K562 (cell line): Measurements from ENCODE around the gene ITGAL. TPM values are rescaled to one million over a fixed set of nuclear protein-coding genes. Genes with fewer than 3 reads are reported as not detected.

Experiments
- ARHGAP35 ChIP-seq: fragments of 450-650 bp; IDR thresholded peaks from 2 replicates; pipeline ENCODE4 v1.6.1; 2018; ENCODE audit not compliant: partially characterized antibody
- ARID3B ChIP-seq: fragments of 250-450 bp; sonication (Bioruptor Pico); IDR thresholded peaks from 2 replicates; pipeline ENCODE4 v1.4.0; 2020; ENCODE audit warnings: borderline replicate concordance
- CAMTA2 ChIP-seq: fragments of 250-450 bp; sonication (Bioruptor Pico); conservative IDR thresholded peaks from 2 replicates; pipeline ENCODE4 v1.5.1; 2022
- CBX2 ChIP-seq: fragments of 200-600 bp; sonication (generic); IDR thresholded peaks from one replicate; pipeline ENCODE4 v1.6.1; 2012; ENCODE audit warnings: mild to moderate bottlenecking, low read length, inconsistent platforms; ENCODE audit not compliant: insufficient read depth, poor library complexity, severe bottlenecking
- CREB1 ChIP-seq, 2 experiments: sonication (generic) in 1 of 2; formaldehyde crosslinking in 1 of 2; IDR thresholded peaks; 2 replicates each; pipeline versions ENCODE4 v1.6.1 to v1.8.0; 2012 to 2022; ENCODE audit warnings: inconsistent platforms in 1 of 2, mild to moderate bottlenecking in 1 of 2, missing genetic modification reagents in 1 of 2, moderate library complexity in 1 of 2
- CSDE1 ChIP-seq, 2 experiments: fragments of 450-650 bp; IDR thresholded peaks; 2 replicates each; pipeline ENCODE4 v1.6.1; 2016; ENCODE audit warnings: mild to moderate bottlenecking in 1 of 2
- DACH1 ChIP-seq: fragments of 450-650 bp; IDR thresholded peaks from 2 replicates; pipeline ENCODE4 v1.6.1; 2018; ENCODE audit not compliant: partially characterized antibody
- ETS2 ChIP-seq: IDR thresholded peaks from 2 replicates; pipeline ENCODE4 v1.6.1; 2016; ENCODE audit warnings: borderline replicate concordance, missing genetic modification characterization, mild to moderate bottlenecking, moderate library complexity, missing compliant biosample characterization; ENCODE audit not compliant: poor library complexity, severe bottlenecking
- HDAC3 ChIP-seq: fragments of 450-650 bp; IDR thresholded peaks from 2 replicates; pipeline ENCODE4 v1.6.1; 2018; ENCODE audit warnings: borderline replicate concordance, mild to moderate bottlenecking, moderate library complexity; ENCODE audit not compliant: partially characterized antibody
- MLX ChIP-seq, 2 experiments: fragments of 450-650 bp in 1 of 2; sonication (generic) in 1 of 2; formaldehyde crosslinking; conservative IDR thresholded peaks; 2 replicates each; pipeline versions ENCODE4 v1.4.0 to v1.8.1; 2020 to 2022; ENCODE audit warnings: mild to moderate bottlenecking in 1 of 2, missing genetic modification reagents in 1 of 2
- MXI1 ChIP-seq: IDR thresholded peaks from 2 replicates; pipeline ENCODE4 v1.6.1; 2011; ENCODE audit warnings: low read depth, mild to moderate bottlenecking, improper control_type of control experiment, low read length
- POLR2AphosphoS2 ChIP-seq: IDR thresholded peaks from 2 replicates; pipeline ENCODE4 v1.6.1; 2012; ENCODE audit warnings: low read length, improper control_type of control experiment
- RFX5 ChIP-seq: IDR thresholded peaks from 2 replicates; pipeline ENCODE4 v1.6.1; 2011; ENCODE audit warnings: low read depth, mild to moderate bottlenecking, improper control_type of control experiment, low read length
- SAFB2 ChIP-seq: fragments of 200-400 bp; formaldehyde crosslinking; IDR thresholded peaks from 2 replicates; pipeline ENCODE4 v1.6.1; 2018; ENCODE audit warnings: borderline replicate concordance, low read length, low read depth, moderate library complexity; ENCODE audit not compliant: severe bottlenecking
- TAL1 ChIP-seq: fragments of 450-650 bp; IDR thresholded peaks from 2 replicates; pipeline ENCODE4 v1.6.1; 2016; ENCODE audit warnings: mild to moderate bottlenecking
- TARDBP ChIP-seq: fragments of 450-650 bp; IDR thresholded peaks from 2 replicates; pipeline ENCODE4 v1.6.1; 2016
- XRCC4 ChIP-seq: IDR thresholded peaks from one replicate; pipeline ENCODE4 v1.6.1; 2011; ENCODE audit not compliant: insufficient read depth, insufficient read length; ENCODE audit errors: extremely low read depth
- ZNF561 ChIP-seq: fragments of 450-650 bp; formaldehyde crosslinking; conservative IDR thresholded peaks from 2 replicates; pipeline ENCODE4 v1.4.0; 2020; ENCODE audit warnings: mild to moderate bottlenecking, moderate library complexity
- ZNF778 ChIP-seq: fragments of 450-650 bp; formaldehyde crosslinking; IDR thresholded peaks from 2 replicates; pipeline ENCODE4 v1.4.0; 2020; ENCODE audit warnings: mild to moderate bottlenecking, moderate library complexity
- ZNF785 ChIP-seq: fragments of 250-450 bp; sonication (Bioruptor Pico); IDR thresholded peaks from 2 replicates; pipeline ENCODE4 v1.4.0; 2020; ENCODE audit warnings: mild to moderate bottlenecking
- polyA plus RNA-seq, 8 experiments: library from polyadenylated mRNA; depleted of rRNA in 4 of 8; stranded (reverse) in 5 of 8; unstranded in 3 of 8; fragments of >200 nt; fragmentation: Nextera tagmentation in 2 of 8; fragmentation: Illumina TruSeq in 1 of 8; extraction: Ambion mirVana in 2 of 8; extraction: Trizol in 1 of 8; gene quantifications; 2 replicates each; pipeline versions ENCODE4 v1.2.1 to v1.2.3, GENCODE V29; 2011 to 2014; ENCODE audit warnings: inconsistent platforms in 1 of 8, missing spikeins in 1 of 8
- total RNA-seq, 7 experiments: library from RNA; depleted of rRNA in 6 of 7; stranded (reverse); fragments of >200 nt in 6 of 7; fragmentation: Illumina TruSeq in 2 of 7; extraction: Trizol in 2 of 7; gene quantifications; 2 replicates each; pipeline versions ENCODE4 v1.2.1 to v1.2.3, GENCODE V29; 2011 to 2021; ENCODE audit warnings: low replicate concordance in 1 of 7
- TF ChIP-seq, protein P1 (sequence below): fragments of 200-400 bp; formaldehyde crosslinking; IDR thresholded peaks from 2 replicates; pipeline ENCODE4 v1.6.1; 2017; ENCODE audit warnings: mild to moderate bottlenecking, low read depth, low read length, moderate library complexity

Gene ITGAL
- total and polyA plus RNA-seq, 9 of the 15 experiments (the other 6 are each of a cell fraction or from before 2014, with no cell fraction given) = 0.01 to 0.53 TPM; not detected in 7

GRCh38 chr16:30445408-30446202, 26.9 kb upstream of the ITGAL start, which contains the start of gene SEPHS2 (continued):
- TF ChIP-seq HDAC3 = peak; percentile 20
- TF ChIP-seq MLX (CRISPR knock-in tag; conservative IDR thresholded peaks at IDR 0.05) = peak in 1 of 2 experiments; percentile 39; a peak in 1 of 4 replicates
- no peak for TF ChIP-seq RFX5
- TF ChIP-seq POLR2AphosphoS2 = peak; percentile 80; the same call in 1 of the 2 replicates
- peak; percentile 47; the same call in 1 of the 2 replicates for TF ChIP-seq CREB1 (IDR thresholded peaks at IDR 0.05)
- TF ChIP-seq CREB1 (CRISPR knock-in tag; IDR thresholded peaks at IDR 0.05) = peak; percentile 66
- TF ChIP-seq SAFB2 = no peak
- no peak for TF ChIP-seq TARDBP
- TF ChIP-seq CSDE1 (IDR thresholded peaks at IDR 0.05) = no peak
- TF ChIP-seq CAMTA2 = no peak
- no peak for TF ChIP-seq ARID3B (CRISPR knock-in tag)
- no peak for TF ChIP-seq ETS2
- no peak for TF ChIP-seq DACH1
- no peak for TF ChIP-seq ZNF778 (CRISPR knock-in tag)
- TF ChIP-seq TAL1 = no peak
- TF ChIP-seq, protein P1, sequence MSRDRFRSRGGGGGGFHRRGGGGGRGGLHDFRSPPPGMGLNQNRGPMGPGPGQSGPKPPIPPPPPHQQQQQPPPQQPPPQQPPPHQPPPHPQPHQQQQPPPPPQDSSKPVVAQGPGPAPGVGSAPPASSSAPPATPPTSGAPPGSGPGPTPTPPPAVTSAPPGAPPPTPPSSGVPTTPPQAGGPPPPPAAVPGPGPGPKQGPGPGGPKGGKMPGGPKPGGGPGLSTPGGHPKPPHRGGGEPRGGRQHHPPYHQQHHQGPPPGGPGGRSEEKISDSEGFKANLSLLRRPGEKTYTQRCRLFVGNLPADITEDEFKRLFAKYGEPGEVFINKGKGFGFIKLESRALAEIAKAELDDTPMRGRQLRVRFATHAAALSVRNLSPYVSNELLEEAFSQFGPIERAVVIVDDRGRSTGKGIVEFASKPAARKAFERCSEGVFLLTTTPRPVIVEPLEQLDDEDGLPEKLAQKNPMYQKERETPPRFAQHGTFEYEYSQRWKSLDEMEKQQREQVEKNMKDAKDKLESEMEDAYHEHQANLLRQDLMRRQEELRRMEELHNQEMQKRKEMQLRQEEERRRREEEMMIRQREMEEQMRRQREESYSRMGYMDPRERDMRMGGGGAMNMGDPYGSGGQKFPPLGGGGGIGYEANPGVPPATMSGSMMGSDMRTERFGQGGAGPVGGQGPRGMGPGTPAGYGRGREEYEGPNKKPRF = no peak
- TF ChIP-seq MXI1 = no peak; the same call in 1 of the 2 replicates
- TF ChIP-seq ARHGAP35 = no peak
- TF ChIP-seq XRCC4 = no peak
- TF ChIP-seq ZNF785 (CRISPR knock-in tag) = no peak
- no peak for TF ChIP-seq CBX2
- TF ChIP-seq ZNF561 (CRISPR knock-in tag) = no peak
